Subcutaneous adipose tissue (tissue), 4 donors: Measurements from ENCODE around the gene GFPT2. TPM values are rescaled to one million over a fixed set of nuclear protein-coding genes. Genes with fewer than 3 reads are reported as not detected.

Experiments used
- total RNA-seq, 4 donors: library from RNA; depleted of rRNA; stranded (reverse); fragments of >200 nt; gene quantifications; one replicate each; pipeline ENCODE4 v1.1.0, GENCODE V29; 2016
- TF ChIP-seq, protein P1 (sequence below): fragments of 450-650 bp; IDR thresholded peaks from one replicate; pipeline ENCODE4 v1.5.1; 2016; ENCODE audit warnings: low read depth, mild to moderate bottlenecking, control low read depth, antibody characterized with exemption, moderate library complexity

Gene GFPT2
- total RNA-seq, 4 donors from 2014 or later: 27.3 to 46.0 (median 42.1) TPM

- TF ChIP-seq, protein P1, sequence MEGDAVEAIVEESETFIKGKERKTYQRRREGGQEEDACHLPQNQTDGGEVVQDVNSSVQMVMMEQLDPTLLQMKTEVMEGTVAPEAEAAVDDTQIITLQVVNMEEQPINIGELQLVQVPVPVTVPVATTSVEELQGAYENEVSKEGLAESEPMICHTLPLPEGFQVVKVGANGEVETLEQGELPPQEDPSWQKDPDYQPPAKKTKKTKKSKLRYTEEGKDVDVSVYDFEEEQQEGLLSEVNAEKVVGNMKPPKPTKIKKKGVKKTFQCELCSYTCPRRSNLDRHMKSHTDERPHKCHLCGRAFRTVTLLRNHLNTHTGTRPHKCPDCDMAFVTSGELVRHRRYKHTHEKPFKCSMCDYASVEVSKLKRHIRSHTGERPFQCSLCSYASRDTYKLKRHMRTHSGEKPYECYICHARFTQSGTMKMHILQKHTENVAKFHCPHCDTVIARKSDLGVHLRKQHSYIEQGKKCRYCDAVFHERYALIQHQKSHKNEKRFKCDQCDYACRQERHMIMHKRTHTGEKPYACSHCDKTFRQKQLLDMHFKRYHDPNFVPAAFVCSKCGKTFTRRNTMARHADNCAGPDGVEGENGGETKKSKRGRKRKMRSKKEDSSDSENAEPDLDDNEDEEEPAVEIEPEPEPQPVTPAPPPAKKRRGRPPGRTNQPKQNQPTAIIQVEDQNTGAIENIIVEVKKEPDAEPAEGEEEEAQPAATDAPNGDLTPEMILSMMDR: no peak
Observed at GRCh38 chr5:180324601-180324950, 28.6 kb downstream of the GFPT2 start.

DNA sequence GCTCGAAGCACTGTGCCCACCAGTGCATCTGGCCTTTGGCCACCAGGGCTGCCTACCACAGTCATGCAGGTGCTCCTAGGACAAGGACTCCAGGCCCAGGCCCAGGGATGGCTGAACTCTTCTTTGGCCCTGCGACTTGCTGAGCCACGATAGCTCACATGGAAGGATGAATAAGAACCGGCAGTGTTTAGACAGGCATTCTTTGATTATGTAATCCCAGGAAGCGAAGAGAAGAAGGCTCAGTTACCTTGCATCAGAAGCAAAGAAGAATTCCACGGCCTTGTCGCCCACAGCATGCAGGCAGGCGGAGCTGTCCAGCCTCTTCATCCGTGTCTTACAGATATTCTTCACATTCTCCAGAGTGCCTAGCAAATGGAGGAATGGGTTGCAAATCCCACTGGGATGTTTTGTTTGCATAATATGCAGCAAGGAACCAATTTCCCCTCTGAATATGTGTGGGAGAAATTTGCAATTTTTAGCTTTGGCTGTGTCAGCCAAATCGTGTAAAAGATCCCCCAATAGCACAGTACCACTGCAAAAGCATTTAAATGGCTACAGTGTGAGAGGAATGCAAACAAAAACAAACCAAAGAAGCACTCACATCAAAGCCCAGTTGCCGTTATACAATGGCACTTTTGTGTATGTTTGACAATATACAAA, 29.1 kb downstream of the GFPT2 start:
- TF ChIP-seq, protein P1: no peak

GRCh38 chr5:180323160-180323559, 30.0 kb downstream of the GFPT2 start:
- TF ChIP-seq, protein P1: no peak

DNA sequence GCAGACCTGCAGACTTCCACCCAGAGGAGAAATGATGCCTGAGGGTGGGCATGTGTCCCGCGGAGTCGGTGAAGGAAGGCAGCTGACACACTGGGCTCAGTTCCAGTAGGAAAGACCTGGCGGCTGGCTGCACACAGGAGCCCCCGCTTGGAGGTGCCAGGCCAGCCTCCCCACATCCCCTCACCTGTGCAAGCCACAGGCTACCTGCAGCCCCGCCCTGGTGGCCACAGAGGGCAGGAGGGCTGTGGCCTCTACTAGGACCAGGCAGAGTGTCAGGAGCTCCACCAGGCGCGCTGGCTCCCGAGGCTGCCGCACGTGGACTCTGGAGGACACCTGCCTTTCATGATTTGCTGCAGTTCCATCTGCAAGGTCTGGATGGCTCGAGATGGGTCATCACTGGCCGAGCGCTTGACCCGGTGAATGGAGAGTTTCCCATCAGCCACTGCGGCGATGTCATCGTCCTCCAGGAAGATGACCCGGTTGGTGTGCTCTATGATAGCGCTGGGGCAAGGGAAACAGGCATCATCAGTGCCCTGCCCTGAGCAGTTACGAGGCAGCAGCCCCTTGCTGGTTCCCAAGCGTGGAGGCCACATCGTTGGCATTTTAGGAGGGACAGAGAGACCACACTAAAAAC, 34.6 kb downstream of the GFPT2 start:
- TF ChIP-seq, protein P1: no peak

GRCh38 chr5:180316586-180316985, 36.5 kb downstream of the GFPT2 start:
- TF ChIP-seq, protein P1: no peak

GRCh38 chr5:180315762-180316212, 37.3 kb downstream of the GFPT2 start:
- TF ChIP-seq, protein P1: no peak

GRCh38 chr5:180313677-180314505, 39.2 kb downstream of the GFPT2 start:
- TF ChIP-seq, protein P1: no peak
